ENCODE measurements around the gene SLC37A3.
"Not testable (repeated sequence)": the region's sequence is repeated elsewhere in the genome, so short reads cannot be mapped to it uniquely, and the experiment has no call there.

The SLC37A3 gene

GRCh38 chr7:140347218-140347617, 51.1 kb downstream of the SLC37A3 start:
- DNase-seq (ENCODE audit: low spot score), result no peak

GRCh38 chr7:140345426-140345825, 52.9 kb downstream of the SLC37A3 start:
- DNase-seq (ENCODE audit: low spot score), result no peak

GRCh38 chr7:140342727-140343514, 55.4 kb downstream of the SLC37A3 start:
- peak; percentile 68 for DNase-seq (ENCODE audit: low spot score)

- DNase-seq (ENCODE audit: low spot score), result not testable (repeated sequence)
Observed at GRCh38 chr7:140338959-140339358, 59.4 kb downstream of the SLC37A3 start.

- DNase-seq (ENCODE audit: low spot score), result no peak
Observed at GRCh38 chr7:140334341-140335057, 63.8 kb downstream of the SLC37A3 start.

- DNase-seq (ENCODE audit: low spot score), result no peak
Observed at GRCh38 chr7:140333686-140334085, 64.6 kb downstream of the SLC37A3 start.

- no peak for DNase-seq (ENCODE audit: low spot score)
Observed at GRCh38 chr7:140333223-140333622, 65.1 kb downstream of the SLC37A3 start.

GRCh38 chr7:140330595-140330994, 67.7 kb downstream of the SLC37A3 start:
- no peak for DNase-seq (ENCODE audit: low spot score)

GRCh38 chr7:140330128-140330527, 68.2 kb downstream of the SLC37A3 start:
- DNase-seq (ENCODE audit: low spot score), result no peak

GRCh38 chr7:140327261-140327661, 71.1 kb downstream of the SLC37A3 start:
- DNase-seq (ENCODE audit: low spot score), result no peak

GRCh38 chr7:140326116-140326928, 72.0 kb downstream of the SLC37A3 start:
- peak; percentile 82 for DNase-seq (ENCODE audit: low spot score)

- DNase-seq (ENCODE audit: low spot score), result no peak
Observed at GRCh38 chr7:140325600-140325999, 72.7 kb downstream of the SLC37A3 start.

GRCh38 chr7:140324714-140325113, 73.6 kb downstream of the SLC37A3 start:
- no peak for DNase-seq (ENCODE audit: low spot score)

- no peak for DNase-seq (ENCODE audit: low spot score)
Observed at GRCh38 chr7:140322759-140323158, 75.6 kb downstream of the SLC37A3 start.

- DNase-seq (ENCODE audit: low spot score), result not testable (repeated sequence)
Observed at GRCh38 chr7:140320078-140320477, 78.3 kb downstream of the SLC37A3 start.

- no peak for DNase-seq (ENCODE audit: low spot score)
Observed at GRCh38 chr7:140317999-140318398, 80.3 kb downstream of the SLC37A3 start.

- no peak for DNase-seq (ENCODE audit: low spot score)
Observed at GRCh38 chr7:140317597-140317996, 80.7 kb downstream of the SLC37A3 start.

- DNase-seq (ENCODE audit: low spot score), result no peak
Observed at GRCh38 chr7:140316165-140316661, 82.1 kb downstream of the SLC37A3 start.

- DNase-seq (ENCODE audit: low spot score), result no peak
Observed at GRCh38 chr7:140315498-140316164, 82.7 kb downstream of the SLC37A3 start.

- no peak for DNase-seq (ENCODE audit: low spot score)
Observed at GRCh38 chr7:140314573-140315480, 83.5 kb downstream of the SLC37A3 start.

Measured in HuH-7 (cell line).